Body of pancreas (tissue), 4 donors: ENCODE data around the gene AJUBA. TPM values are rescaled to one million over a fixed set of nuclear protein-coding genes. Genes with fewer than 3 reads are reported as not detected.

Experiments used
- ATAC-seq: fragments of 150-250 bp; one replicate; pipeline ENCODE4 v1.9.1; 2016
- DNase-seq, 4 donors: peaks; one replicate each; pipeline ENCODE4 v3.0.0-alpha.2; 2019
- H3K27ac ChIP-seq, 4 donors: fragments of 200-600 bp; sonication (generic); 1 replicate in 3 of 4; 2 replicates in 1 of 4; pipeline versions ENCODE4 v1.5.1 to v1.6.1; 2016 to 2019; ENCODE audit warnings: mild to moderate bottlenecking in 1 of 4, mixed read lengths in 1 of 4, moderate library complexity in 1 of 4
- H3K27me3 ChIP-seq, 2 donors: fragments of 200-600 bp; sonication (generic); one replicate each; pipeline ENCODE4 v1.6.0; 2016; ENCODE audit warnings: mild to moderate bottlenecking in 1 of 2
- H3K36me3 ChIP-seq, 2 donors: fragments of 200-600 bp; sonication (generic); replicated peaks in 1 of 2; 2 replicates each; pipeline ENCODE4 v1.5.1; 2016; ENCODE audit warnings: low read depth in 2 of 2; ENCODE audit not compliant: insufficient read depth in 1 of 2
- H3K4me1 ChIP-seq: fragments of 200-600 bp; sonication (generic); one replicate; pipeline ENCODE4 v1.6.0; 2016
- H3K4me3 ChIP-seq, 2 donors: fragments of 200-600 bp; sonication (generic); 1 replicate in 1 of 2; 2 replicates in 1 of 2; pipeline ENCODE4 v1.5.1; 2016 to 2019
- H3K9me3 ChIP-seq, 3 donors: fragments of 200-600 bp; sonication (generic); 1 replicate in 2 of 3; 2 replicates in 1 of 3; pipeline ENCODE4 v1.5.1; 2016
- CTCF ChIP-seq, 7 experiments: fragments of 450-650 bp in 4 of 7; fragments of 200-600 bp in 3 of 7; sonication (generic) in 3 of 7; IDR thresholded peaks; one replicate each; pipeline ENCODE4 v1.5.1; 2016 to 2019; ENCODE audit warnings: antibody characterized with exemption in 7 of 7
- POLR2A ChIP-seq, 3 donors: fragments of 450-650 bp; IDR thresholded peaks; one replicate each; pipeline ENCODE4 v1.6.1; 2016; ENCODE audit warnings: antibody characterized with exemption in 3 of 3, mild to moderate bottlenecking in 2 of 3
- WGBS, 2 donors: methylation state at CpG; one replicate each; pipeline ENCODE4 v1.1.5; 2017; 5-methylcytosine and 5-hydroxymethylcytosine counted together
- intact Hi-C: fragments of 100-400 bp; cut with DNase I; formaldehyde crosslinking; loops from one replicate; pipeline ENCODE4 v1.15.1; 2023
- total RNA-seq, 2 donors: library from RNA; depleted of rRNA; stranded (reverse); fragments of >200 nt; gene quantifications; one replicate each; pipeline ENCODE4 v1.1.0, GENCODE V29; 2016

Gene AJUBA
- total RNA-seq, 2 donors from 2014 or later, result 15.8 to 19.5 TPM

DNA sequence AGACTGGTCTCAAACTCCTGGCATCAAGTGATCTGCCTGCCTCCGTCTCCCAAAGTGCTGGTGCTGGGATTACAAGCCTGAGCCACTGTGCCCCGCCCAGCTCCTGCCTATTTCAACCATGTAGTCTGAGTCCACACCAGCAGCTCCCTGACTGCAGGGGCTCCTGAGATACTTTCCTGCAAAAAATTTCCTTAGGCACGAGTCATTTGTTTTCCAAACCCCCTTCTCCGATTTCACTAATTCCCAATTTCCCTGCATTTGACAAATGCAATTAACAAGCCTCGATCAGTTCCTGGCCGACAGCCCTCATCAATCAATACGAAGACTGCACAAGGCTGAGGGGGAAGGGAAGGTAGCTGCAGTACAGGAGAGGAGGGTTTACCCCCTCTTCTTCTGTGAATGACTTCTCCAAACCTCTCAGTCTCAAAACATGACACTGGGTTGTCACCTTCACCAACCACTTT lies 42.3 kb upstream of the AJUBA start:
- Histone ChIP-seq H3K9me3 (no peaks in the 10 kb centered on the region), H3K4me3 (no peak overlapping the region), H3K27ac (no peak overlapping the region), H3K4me1 (peaks cover 6% of the 10 kb centered on the region), H3K27me3 (no peaks in the 10 kb centered on the region), H3K36me3 (peaks cover 0 to 8% of the 10 kb centered on the region in 2 donors)
- TF ChIP-seq POLR2A (IDR thresholded peaks at IDR 0.05) (no peak), CTCF (IDR thresholded peaks at IDR 0.05) (no peak)
- WGBS, 2 donors, result 74 to 77% methylated on average over 7 of the region's 7 CpGs
- DNase-seq (no peak), ATAC-seq (no peak)
- intact Hi-C loops, result no loop called here

- Histone ChIP-seq H3K4me3 (no peak overlapping the region), H3K4me1 (peaks cover 2% of the 10 kb centered on the region), H3K36me3 (peaks cover 0 to 8% of the 10 kb centered on the region in 2 donors), H3K9me3 (no peaks in the 10 kb centered on the region), H3K27me3 (no peaks in the 10 kb centered on the region), H3K27ac (no peak overlapping the region)
- 85 to 89% methylated on average over 2 of the region's 2 CpGs for WGBS, 2 donors
- TF ChIP-seq POLR2A (IDR thresholded peaks at IDR 0.05) (no peak), CTCF (IDR thresholded peaks at IDR 0.05) (no peak)
- ATAC-seq (no peak), DNase-seq (no peak)
- intact Hi-C loops, result no loop called here
Measured at GRCh38 chr14:23023795-23024152, 41.4 kb upstream of the AJUBA start.

DNA sequence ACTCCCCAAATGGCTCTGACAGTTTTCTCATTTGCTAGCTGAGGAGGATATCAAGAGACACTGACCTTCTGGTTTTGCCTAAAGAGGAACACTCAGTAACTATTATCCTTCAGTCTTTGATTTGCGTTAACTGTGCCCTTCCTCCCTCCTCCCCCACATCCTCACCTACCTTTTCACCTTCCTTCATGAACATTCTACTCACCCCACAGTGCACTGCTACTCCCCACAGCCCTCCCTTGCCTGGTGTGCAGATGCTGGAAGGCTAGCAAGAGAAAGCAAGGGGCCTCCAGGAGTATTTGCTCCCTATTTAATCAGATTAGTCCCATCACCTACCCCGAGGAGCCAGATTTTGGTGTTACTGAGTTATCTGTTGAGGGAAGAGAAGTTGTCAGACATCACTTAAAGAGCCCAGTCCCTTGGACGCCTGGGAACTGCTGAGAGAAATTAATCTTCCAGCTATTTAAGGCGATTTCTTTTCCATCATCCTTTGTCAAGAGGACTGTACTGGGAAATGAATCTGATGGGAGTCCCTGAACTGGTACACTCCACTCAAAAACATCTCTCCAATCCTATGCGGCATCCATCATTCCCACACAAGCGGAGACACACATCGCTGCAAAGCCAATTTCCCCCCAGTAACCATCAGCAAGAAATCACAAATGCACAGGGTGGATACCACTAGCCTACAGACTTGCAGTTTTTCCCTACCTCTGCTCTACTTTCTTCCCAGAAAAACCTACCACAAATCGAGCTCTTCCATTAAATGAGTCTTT lies 40.9 kb upstream of the AJUBA start:
- Histone ChIP-seq H3K4me3 (no peak overlapping the region), H3K9me3 (no peaks in the 10 kb centered on the region), H3K36me3 (peaks cover 0 to 8% of the 10 kb centered on the region in 2 donors), H3K27me3 (no peaks in the 10 kb centered on the region), H3K27ac (no peak overlapping the region), H3K4me1 (no peaks in the 10 kb centered on the region)
- no peak for ATAC-seq
- TF ChIP-seq POLR2A (IDR thresholded peaks at IDR 0.05), result no peak
- no peak for TF ChIP-seq CTCF (IDR thresholded peaks at IDR 0.05)
- 69 to 76% methylated on average over 8 of the region's 8 CpGs for WGBS, 2 donors
- no peak for DNase-seq
- intact Hi-C loops, result no loop called here

DNA sequence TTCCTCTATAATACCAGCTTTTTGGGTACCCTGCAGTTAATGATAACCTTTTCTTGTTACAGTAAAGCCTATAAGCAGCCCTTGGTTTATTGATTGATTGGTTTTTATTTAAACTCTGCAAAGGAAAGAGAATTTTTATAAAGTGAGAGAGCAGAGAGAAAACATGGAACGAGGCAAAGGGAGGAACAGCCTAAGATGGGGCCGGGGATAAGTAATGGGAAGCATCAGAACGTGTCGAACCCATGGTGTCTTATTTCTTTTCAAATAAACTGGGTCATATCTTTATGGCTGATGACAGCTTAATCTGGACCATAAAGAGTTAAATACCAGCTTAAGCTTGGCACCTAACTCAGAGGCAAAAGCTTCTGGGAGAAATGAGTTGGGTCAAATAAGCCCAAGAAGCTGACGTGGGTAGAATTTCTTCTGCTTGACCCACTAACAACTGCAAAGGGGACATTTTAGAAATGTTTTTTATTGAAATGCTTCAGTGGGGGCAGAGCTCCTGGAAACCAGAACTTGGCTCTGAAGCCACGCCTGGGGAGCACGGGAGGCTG lies 39.6 kb upstream of the AJUBA start:
- intact Hi-C loops, result no loop called here
- H3K36me3 ChIP-seq, result peaks cover 0 to 8% of the 10 kb centered on the region in 2 donors
- DNase-seq, result no peak
- no peaks in the 10 kb centered on the region for H3K4me1 ChIP-seq
- no peak overlapping the region for H3K4me3 ChIP-seq
- H3K27me3 ChIP-seq, result no peaks in the 10 kb centered on the region
- ATAC-seq, result no peak
- TF ChIP-seq POLR2A (IDR thresholded peaks at IDR 0.05), result no peak
- 66 to 67% methylated on average over 7 of the region's 7 CpGs for WGBS, 2 donors
- H3K9me3 ChIP-seq, result no peaks in the 10 kb centered on the region
- no peak overlapping the region for H3K27ac ChIP-seq

- no peaks in the 10 kb centered on the region for H3K27me3 ChIP-seq
- H3K4me3 ChIP-seq, result no peak overlapping the region
- H3K9me3 ChIP-seq, result no peaks in the 10 kb centered on the region
- no peak for TF ChIP-seq CTCF (IDR thresholded peaks at IDR 0.05)
- TF ChIP-seq POLR2A (IDR thresholded peaks at IDR 0.05), result no peak
- intact Hi-C loops, result no loop called here
- no peaks in the 10 kb centered on the region for H3K4me1 ChIP-seq
- ATAC-seq, result no peak
- WGBS, 2 donors, result 74 to 79% methylated on average over 9 of the region's 9 CpGs
- peaks cover 0 to 8% of the 10 kb centered on the region in 2 donors for H3K36me3 ChIP-seq
- DNase-seq, result no peak
- no peak overlapping the region for H3K27ac ChIP-seq
Measured at GRCh38 chr14:23021434-23021833, 39.1 kb upstream of the AJUBA start.
